ENCODE data around the gene KCNT1.

The KCNT1 gene

DNA sequence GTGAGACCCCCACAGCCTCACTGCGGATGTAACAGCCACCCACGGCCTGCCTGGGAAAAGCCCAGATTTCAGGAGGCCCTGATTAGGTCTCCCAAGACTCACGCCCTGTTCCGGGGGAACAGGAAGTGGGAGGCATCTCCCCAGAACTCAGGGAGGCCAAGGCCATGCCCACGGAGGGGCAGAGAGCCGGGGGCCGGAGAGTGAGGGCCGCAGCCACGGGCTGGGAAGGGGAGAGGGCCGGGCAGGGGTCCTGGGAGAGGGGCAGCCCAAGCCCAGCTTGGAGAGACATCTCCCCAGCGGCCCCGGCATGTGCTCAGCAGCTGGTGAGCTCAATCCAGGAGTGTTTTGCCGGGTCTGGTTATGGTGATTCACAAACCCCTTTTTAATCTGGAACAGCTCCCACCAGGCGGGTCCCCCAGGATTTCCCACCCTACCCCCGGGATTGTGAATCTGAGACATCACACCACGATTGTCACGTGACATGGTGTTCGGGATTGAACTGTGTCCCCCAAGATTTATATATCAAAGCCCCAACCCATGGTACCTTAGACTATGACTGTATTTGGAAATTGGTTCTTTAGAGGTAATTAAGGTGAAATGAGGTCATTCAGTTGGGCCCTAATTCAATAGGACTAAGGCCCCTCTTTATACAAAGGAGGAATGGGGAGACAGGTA lies 26.6 kb downstream of the KCNT1 start:
- DNase-seq: no peak

- no peak for DNase-seq
Measured at GRCh38 chr9:135729480-135729879, 27.5 kb downstream of the KCNT1 start.

DNA sequence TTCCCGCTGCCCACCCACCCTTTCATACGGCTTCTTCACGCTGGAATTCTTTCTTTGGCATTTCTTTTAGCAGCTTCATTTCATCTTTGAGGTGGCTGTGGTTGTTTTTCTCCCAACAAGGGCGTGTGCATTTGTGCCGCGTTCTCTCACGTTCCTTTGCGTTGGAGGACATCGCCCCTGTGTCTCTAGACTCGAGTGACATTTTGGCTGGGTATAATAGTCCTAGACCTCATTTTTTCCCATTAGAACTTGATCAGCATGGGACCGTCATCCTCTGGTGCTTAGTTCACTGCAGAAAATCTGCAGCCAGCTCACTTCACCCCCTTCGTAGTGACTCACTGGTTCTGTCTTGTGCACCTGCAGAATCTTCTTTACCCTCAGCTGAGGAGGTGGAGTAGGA lies 29.5 kb downstream of the KCNT1 start:
- no peak for DNase-seq

DNA sequence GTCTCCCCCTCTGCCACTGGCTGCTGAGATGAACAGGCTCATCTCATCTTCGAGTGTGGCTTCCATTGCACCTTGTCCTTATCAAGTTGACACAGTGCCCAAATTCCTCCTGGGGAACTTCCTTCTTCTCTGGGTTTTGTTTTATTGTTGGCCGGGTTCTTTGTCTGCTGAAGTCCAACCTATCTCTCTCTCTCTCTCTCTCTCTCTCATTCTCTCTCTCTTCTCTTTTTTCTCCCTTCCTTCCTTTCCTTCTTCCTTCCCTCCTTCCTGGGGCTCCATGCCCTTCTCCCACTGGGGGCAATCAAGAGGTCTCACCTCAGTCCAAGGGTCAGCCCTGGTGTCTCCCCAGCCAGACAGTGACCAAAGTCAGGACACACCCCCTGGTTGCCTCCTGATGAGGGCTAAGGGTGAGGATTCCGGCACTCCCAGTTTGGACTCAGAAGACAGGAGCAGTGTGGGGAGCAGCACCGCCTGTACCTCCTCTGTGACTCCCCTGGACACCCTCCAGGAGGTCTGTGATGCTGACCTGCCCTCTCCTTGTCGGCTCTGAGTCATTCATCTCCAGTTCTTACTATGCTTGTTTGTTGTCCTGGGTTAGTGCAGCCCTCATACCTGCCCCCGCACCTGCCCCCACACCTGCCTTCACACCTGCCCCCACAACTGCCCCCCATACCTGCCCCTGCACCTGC lies 30.7 kb downstream of the KCNT1 start:
- DNase-seq: no peak

GRCh38 chr9:135734616-135735144 lies 32.7 kb downstream of the KCNT1 start:
- DNase-seq: no peak

- peak; percentile 30 for DNase-seq
Measured at GRCh38 chr9:135736272-135736978, 34.4 kb downstream of the KCNT1 start.

- no peak for DNase-seq
Measured at GRCh38 chr9:135736979-135737839, 35.2 kb downstream of the KCNT1 start.

DNA sequence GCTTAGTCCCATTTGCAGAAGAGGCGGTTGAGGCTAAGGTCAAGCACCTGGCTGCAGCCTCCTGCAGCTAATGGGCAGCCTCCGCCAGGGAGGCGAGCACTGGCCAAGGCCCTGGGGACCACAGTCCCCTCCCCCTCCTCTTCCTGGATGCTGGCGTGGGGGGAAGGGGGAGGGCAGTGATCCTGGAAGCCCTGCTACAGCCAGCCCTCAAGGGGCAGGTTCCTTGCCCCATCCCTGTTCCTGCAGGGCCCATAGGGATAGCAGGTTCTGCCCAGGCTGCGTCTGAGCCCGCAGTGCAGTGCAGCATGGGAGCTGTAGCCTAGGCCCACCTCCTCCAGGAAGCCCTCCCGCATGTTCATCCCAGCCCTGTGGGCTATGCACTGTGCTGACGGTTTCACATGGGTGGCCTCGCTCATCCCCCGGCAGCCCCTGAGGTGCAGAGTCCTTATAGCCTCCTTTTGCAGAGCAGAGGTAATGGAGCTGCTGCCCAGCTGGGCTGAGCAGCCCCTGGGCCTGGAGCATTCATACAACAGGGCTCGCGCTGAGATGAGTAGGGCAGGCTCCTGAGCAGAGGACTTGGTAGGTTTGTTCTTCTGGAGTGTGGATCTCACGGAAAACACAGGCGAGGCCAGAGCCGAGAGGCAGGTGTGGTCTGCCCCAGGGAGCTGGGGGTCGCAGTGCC lies 36.0 kb downstream of the KCNT1 start:
- DNase-seq: no peak

DNA sequence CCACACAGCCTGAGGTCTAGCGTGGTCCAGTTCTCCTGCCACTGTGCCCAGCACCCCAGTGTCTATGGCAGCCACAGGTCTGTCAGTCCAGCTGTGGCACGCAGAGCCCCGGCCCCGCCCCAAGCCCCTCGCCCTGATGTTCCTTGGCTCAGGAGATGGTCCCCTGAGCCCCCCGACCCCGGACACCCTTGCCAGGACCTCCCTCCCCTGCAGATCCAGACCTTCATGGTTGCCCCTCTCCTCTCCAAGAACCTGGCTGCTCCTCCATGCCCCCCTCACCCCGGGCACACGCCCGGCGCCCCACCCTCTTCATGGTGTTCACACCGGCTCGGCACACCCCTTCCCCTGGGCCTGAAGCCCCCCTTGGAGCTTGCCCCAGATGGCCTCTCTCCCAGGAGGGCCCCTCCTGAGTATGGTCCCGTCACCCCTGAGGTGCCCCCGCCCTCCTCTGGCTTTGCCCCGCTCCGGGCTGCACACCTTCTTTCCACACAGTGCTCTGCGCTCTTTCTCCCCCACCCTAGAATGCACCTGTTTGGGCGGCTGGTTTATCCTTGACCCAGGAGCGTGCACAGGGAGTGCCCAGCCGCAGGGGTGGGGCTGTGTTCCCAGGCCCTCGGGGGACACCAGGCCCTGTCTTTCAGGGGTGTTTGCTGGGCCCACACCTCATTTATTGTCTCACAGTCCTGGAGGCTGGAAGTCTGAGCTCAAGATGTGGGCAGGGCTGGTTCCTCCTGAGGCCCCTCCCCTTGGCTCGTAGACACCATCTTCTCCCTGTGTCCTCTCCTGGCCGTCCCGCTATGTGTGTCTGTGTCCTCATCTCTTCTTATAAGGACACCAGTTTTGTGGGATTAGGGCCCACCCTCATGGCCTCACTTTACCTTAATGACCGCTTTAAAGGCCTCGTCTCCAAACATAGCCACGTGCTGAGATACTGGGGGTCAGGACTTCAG lies 37.6 kb downstream of the KCNT1 start:
- no peak for DNase-seq

DNA sequence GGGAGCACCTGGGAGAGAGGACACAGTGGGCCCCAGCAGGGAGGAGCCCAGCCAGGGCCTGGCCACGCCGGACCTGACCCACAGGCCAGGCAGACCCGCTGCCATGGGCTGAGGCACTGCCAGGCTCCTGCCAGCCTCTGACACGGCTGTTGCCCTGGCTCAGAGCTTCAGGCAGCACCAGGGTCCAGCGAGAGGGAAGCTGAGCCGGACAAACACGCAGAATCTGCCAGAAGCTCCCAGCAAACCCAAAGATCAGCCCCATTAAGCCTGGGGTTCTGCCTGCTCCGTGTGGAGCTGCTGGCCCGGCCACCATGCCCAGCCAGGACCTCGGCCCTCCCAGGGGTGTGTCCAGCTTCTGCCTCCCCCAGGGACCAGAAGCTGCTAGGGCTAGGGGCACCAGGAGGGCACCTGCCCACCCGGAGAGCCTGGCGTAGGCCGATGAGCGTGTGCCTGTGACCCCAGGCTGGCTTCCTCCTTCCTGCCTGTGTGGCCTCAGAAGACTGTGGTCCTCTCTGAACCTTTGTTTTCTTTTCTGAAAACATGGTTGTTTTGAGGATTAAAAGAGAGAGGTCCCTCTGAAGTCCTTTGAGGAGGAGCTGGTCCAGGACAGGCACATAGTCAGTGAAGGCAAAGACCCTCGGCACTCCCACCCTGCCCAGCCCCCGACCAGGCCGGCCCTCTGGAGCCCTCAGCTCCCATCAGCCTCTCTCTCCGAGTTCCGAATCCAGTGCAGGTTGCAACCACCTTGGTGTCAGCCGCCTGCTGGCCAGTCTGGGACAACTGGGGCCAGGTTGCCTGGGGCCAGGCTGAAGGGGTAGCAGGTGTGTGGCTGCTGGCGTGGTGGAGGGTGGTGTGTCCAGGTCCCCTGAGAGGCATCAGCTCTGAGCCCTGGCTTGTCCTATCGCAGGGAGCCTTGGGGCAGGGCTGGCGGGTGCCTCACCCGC lies 39.6 kb downstream of the KCNT1 start:
- DNase-seq: no peak

GRCh38 chr9:135743021-135743420 lies 41.0 kb downstream of the KCNT1 start:
- DNase-seq: no peak

GRCh38 chr9:135743546-135744332 lies 41.8 kb downstream of the KCNT1 start:
- DNase-seq: no peak

- no peak for DNase-seq
Measured at GRCh38 chr9:135744333-135745070, 42.5 kb downstream of the KCNT1 start.

- DNase-seq: no peak
Measured at GRCh38 chr9:135745189-135745588, 43.2 kb downstream of the KCNT1 start.

DNA sequence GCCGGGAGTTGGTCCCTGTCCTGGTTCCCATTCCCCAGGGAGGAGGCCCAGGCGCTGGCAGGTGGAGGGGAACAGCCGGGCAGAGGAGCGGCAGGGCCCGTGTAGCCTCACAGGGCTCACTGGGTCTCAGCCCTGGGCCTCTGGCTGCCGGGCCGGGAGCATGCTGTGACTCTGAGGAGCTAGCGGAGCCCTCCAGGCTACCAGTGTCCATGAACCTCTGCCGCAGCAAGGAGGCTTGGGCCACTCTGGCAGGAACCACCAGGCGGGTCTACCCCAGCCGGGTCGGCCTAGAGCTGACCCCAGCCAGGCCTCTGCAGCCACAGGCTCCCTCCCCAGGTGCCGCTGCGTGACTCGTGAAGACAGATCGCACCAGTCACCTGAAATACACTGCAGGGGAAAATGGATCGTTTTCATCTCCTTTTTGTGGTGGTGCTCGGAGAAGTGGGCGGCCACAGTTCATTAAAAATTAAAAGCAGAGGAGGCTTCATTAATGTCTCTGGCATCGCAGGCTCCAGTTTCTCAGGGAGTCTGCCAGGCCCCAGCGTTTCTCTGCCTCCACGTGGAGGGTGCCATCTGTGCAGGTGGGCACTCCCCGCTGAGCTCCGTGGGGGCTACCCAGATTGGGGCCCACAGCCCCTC lies 43.8 kb downstream of the KCNT1 start:
- no peak for DNase-seq

DNA sequence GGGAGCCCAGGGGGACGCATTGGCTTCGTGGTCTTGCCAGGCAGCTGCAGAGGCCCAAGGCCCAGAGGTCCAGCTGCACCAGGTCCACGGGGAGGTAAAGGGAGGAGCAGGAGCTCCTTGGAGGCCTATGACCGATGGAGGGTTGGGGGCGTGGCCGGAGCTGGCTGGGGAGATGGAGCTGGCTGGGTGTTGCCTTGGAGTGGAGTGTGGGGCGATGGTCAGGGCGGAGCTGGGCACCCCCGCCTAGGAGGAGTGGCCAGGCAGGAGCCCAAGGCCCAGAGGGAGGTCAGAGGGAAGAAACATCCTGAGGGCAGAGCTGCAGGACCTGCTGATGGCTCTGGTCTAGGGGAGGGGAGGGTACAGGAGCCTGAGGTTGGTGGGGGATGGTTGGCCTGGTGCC lies 44.6 kb downstream of the KCNT1 start:
- no peak for DNase-seq

GRCh38 chr9:135747311-135747710 lies 45.3 kb downstream of the KCNT1 start:
- DNase-seq: no peak

DNA sequence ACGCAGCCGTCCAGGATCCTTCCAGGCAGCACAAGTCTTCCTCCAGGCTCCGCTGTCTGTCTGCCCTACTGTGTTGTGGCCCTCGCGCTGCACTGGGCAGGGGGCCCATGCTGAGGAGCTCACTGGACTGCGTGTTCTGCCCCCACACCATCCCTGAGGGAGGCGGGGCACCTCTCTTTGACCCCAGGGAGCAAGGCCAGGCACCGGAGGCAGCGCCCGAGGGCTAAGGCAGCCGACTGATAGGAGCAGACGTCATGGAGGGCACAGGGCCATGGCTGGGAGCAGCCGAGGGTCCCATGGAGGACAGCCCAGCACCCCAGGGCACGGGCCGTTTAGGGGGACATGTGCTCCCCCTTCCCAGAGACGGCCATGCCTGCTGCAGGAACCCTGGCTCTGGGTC lies 46.7 kb downstream of the KCNT1 start:
- DNase-seq: no peak
